HEK293 (cell line): Measurements from ENCODE around the gene TRMU.

ENCODE experiments used
- EGR2 ChIP-seq: fragments of 450-650 bp; formaldehyde crosslinking; IDR thresholded peaks from 2 replicates; pipeline ENCODE4 v1.5.1; 2016; ENCODE audit warnings: low read depth, missing biosample characterization, missing genetic modification characterization
- MEIS1 ChIP-seq: sonication (generic); formaldehyde crosslinking; IDR thresholded peaks from 2 replicates; pipeline ENCODE4 v1.8.1; 2022; ENCODE audit warnings: missing genetic modification reagents, mild to moderate bottlenecking, borderline replicate concordance
- ZNF169 ChIP-seq: fragments of 450-650 bp; formaldehyde crosslinking; IDR thresholded peaks from 2 replicates; pipeline ENCODE4 v1.5.1; 2016; ENCODE audit warnings: missing biosample characterization, missing genetic modification characterization
- ZNF350 ChIP-seq: fragments of 450-650 bp; formaldehyde crosslinking; IDR thresholded peaks from 2 replicates; pipeline ENCODE4 v1.5.0; 2017; ENCODE audit warnings: missing biosample characterization, mild to moderate bottlenecking, missing genetic modification characterization
- ZNF404 ChIP-seq: fragments of 450-650 bp; formaldehyde crosslinking; IDR thresholded peaks from 2 replicates; pipeline ENCODE4 v1.5.1; 2017; ENCODE audit warnings: missing biosample characterization, missing genetic modification characterization
- ZNF510 ChIP-seq: fragments of 450-650 bp; formaldehyde crosslinking; IDR thresholded peaks from 2 replicates; pipeline ENCODE4 v1.5.1; 2018; ENCODE audit warnings: mild to moderate bottlenecking, missing genetic modification characterization, missing biosample characterization; ENCODE audit not compliant: insufficient replicate concordance
- ZNF529 ChIP-seq: fragments of 450-650 bp; formaldehyde crosslinking; IDR thresholded peaks from 2 replicates; pipeline ENCODE4 v1.5.1; 2017; ENCODE audit warnings: missing genetic modification characterization, missing biosample characterization; ENCODE audit not compliant: insufficient replicate concordance
- ZNF530 ChIP-seq: fragments of 450-650 bp; formaldehyde crosslinking; IDR thresholded peaks from 2 replicates; pipeline ENCODE4 v1.5.1; 2016; ENCODE audit warnings: low read depth, missing biosample characterization, missing genetic modification characterization
- ZNF660 ChIP-seq: fragments of 450-650 bp; IDR thresholded peaks from 2 replicates; pipeline ENCODE4 v1.5.1; 2018; ENCODE audit warnings: missing biosample characterization, mild to moderate bottlenecking, missing genetic modification characterization
- ZSCAN30 ChIP-seq: fragments of 450-650 bp; IDR thresholded peaks from 2 replicates; pipeline ENCODE4 v1.5.1; 2018; ENCODE audit warnings: missing biosample characterization, mild to moderate bottlenecking, missing genetic modification characterization, moderate library complexity
- TF ChIP-seq, protein P1 (sequence below): fragments of 450-650 bp; formaldehyde crosslinking; IDR thresholded peaks from 2 replicates; pipeline ENCODE4 v1.5.1; 2016; ENCODE audit warnings: missing biosample characterization, missing genetic modification characterization

GRCh38 chr22:46380581-46380980 lies 45.1 kb downstream of the TRMU start:
- TF ChIP-seq, protein P1, sequence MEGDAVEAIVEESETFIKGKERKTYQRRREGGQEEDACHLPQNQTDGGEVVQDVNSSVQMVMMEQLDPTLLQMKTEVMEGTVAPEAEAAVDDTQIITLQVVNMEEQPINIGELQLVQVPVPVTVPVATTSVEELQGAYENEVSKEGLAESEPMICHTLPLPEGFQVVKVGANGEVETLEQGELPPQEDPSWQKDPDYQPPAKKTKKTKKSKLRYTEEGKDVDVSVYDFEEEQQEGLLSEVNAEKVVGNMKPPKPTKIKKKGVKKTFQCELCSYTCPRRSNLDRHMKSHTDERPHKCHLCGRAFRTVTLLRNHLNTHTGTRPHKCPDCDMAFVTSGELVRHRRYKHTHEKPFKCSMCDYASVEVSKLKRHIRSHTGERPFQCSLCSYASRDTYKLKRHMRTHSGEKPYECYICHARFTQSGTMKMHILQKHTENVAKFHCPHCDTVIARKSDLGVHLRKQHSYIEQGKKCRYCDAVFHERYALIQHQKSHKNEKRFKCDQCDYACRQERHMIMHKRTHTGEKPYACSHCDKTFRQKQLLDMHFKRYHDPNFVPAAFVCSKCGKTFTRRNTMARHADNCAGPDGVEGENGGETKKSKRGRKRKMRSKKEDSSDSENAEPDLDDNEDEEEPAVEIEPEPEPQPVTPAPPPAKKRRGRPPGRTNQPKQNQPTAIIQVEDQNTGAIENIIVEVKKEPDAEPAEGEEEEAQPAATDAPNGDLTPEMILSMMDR (tag by site-specific recombination): no peak
- TF ChIP-seq ZNF530 (tag by site-specific recombination) (no peak), ZNF660 (no peak), ZNF404 (tag by site-specific recombination) (no peak), ZNF529 (tag by site-specific recombination) (no peak), ZNF510 (no peak), MEIS1 (CRISPR knock-in tag) (no peak), EGR2 (tag by site-specific recombination) (no peak), ZNF169 (no peak), ZNF350 (no peak), ZSCAN30 (tag by site-specific recombination) (no peak)
